Activated B cell treated with CpG ODN at 0.5 μM for 24 hours (primary cell): ENCODE data around the gene H2BK1. TPM values are rescaled to one million over a fixed set of nuclear protein-coding genes. Genes with fewer than 3 reads are reported as not detected.
A peak's percentile ranks its signal among the peaks of the same experiment; 100 is the strongest.

Experiments
- ATAC-seq: fragments of 200-7000 bp; cut with Tn5 transposase; one replicate; pipeline ENCODE4 v1.10.0; 2021; ENCODE audit warnings: low read depth, mild to moderate bottlenecking, moderate library complexity
- CTCF ChIA-PET: fragments of 350-600 bp; sonication (Branson Sonifier 250); formaldehyde crosslinking; loops from one replicate; lab custom pipeline; 2021; ENCODE audit warnings: antibody characterized with exemption; lab: Charles Lee
- POLR2A ChIA-PET: fragments of 350-600 bp; sonication (Branson Sonifier 250); formaldehyde crosslinking; loops from one replicate; lab custom pipeline; 2021; ENCODE audit warnings: antibody characterized with exemption; lab: Charles Lee
- DNase-seq: peaks from one replicate; pipeline ENCODE4 v3.0.0; 2022
- H3K27ac Mint-ChIP-seq: one replicate; pipeline ENCODE4 v1.8.0; 2020; ENCODE audit warnings: mixed read lengths
- H3K27me3 Mint-ChIP-seq: one replicate; pipeline ENCODE4 v1.8.0; 2021; ENCODE audit warnings: mixed read lengths
- H3K36me3 Mint-ChIP-seq: one replicate; pipeline ENCODE4 v1.8.0; 2021; ENCODE audit warnings: low read depth, mixed read lengths
- H3K4me1 Mint-ChIP-seq: one replicate; pipeline ENCODE4 v1.8.0; 2021; ENCODE audit warnings: mixed read lengths
- H3K4me3 Mint-ChIP-seq: one replicate; pipeline ENCODE4 v1.8.0; 2020; ENCODE audit warnings: mild to moderate bottlenecking, mixed read lengths
- H3K9me3 Mint-ChIP-seq: one replicate; pipeline ENCODE4 v1.8.0; 2020; ENCODE audit warnings: mixed read lengths
- intact Hi-C: fragments of 100-400 bp; cut with micrococcal nuclease; formaldehyde crosslinking; loops from one replicate; pipeline ENCODE4 v1.15.1; 2024
- total RNA-seq: library from RNA; stranded (reverse); gene quantifications from 2 replicates; pipeline ENCODE4 v1.2.3, GENCODE V29; 2022
- TF ChIP-seq, protein P1 (sequence below): fragments of 200-600 bp; IDR thresholded peaks from one replicate; pipeline ENCODE4 v1.8.0; 2022; ENCODE audit warnings: antibody characterized with exemption, mild to moderate bottlenecking

Gene H2BK1
- total RNA-seq, 1 donor from 2014 or later: 1.8 TPM

DNA sequence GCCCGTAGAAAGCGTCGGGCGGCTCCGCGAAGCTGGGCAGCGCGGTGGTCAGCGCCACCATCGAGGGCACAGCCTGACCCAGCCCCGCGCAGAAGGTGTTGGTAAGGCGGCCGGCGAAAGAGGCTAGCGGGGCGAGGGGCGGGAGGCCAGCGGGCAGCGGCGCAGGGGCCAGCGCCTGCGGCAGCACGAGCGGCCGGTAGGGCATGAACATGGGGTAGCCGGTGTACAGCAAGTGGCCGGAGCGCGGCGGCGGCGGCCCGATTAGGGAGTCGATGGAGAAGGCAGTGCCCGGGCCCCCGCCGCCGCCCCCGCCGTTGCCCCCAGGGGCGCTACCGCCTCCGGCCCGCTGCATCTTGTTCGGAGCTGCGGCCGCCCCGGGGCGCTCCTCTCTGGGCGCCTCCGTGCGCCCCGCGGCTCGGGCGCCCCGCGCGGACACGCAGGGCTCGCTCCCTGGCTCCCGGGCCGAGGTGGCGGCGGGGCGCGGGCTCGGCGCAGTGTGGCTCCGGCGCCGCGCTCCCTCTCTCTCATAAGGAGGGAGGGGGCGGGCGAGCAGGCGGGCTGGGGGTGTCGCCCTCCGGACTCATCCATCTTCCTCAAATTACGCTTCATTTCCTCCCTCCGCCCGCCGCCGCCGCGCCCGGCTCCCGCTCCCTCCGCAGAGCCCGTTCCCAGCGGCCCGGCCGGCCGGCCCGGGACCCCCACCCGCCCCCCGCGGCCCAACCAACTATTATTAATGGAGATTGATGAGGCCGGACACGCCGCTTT lies 42.9 kb downstream of the H2BK1 start, which contains the start of gene GBX1:
Gene GBX1, minus strand, starts transcription at position 498 of the 765 bp plus-strand sequence. Its CDS starts 146 bp downstream, at position 352.
- Mint-ChIP-seq H3K4me3 (peak within 1 kb of the TSS; percentile 69), H3K36me3 (no peaks in the 10 kb centered on the region), H3K4me1 (peaks cover 13% of the 10 kb centered on the region), H3K27ac (no peak within 1 kb of the TSS), H3K27me3 (peaks cover 43% of the 10 kb centered on the region), H3K9me3 (no peaks in the 10 kb centered on the region)
- DNase-seq (no peak), ATAC-seq (peak; percentile 38)
- CTCF ChIA-PET: interaction anchor here (0.9 to 1.3 kb wide), 4 partner anchors 10 to 75 kb away, joined by 3 read pairs; no protein-coding TSS in a partner anchor
- TF ChIP-seq, protein P1, sequence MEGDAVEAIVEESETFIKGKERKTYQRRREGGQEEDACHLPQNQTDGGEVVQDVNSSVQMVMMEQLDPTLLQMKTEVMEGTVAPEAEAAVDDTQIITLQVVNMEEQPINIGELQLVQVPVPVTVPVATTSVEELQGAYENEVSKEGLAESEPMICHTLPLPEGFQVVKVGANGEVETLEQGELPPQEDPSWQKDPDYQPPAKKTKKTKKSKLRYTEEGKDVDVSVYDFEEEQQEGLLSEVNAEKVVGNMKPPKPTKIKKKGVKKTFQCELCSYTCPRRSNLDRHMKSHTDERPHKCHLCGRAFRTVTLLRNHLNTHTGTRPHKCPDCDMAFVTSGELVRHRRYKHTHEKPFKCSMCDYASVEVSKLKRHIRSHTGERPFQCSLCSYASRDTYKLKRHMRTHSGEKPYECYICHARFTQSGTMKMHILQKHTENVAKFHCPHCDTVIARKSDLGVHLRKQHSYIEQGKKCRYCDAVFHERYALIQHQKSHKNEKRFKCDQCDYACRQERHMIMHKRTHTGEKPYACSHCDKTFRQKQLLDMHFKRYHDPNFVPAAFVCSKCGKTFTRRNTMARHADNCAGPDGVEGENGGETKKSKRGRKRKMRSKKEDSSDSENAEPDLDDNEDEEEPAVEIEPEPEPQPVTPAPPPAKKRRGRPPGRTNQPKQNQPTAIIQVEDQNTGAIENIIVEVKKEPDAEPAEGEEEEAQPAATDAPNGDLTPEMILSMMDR: no peak
- intact Hi-C loops: loop anchor here (5.0 kb wide), 1 partner anchor 65 kb away; the partner anchor contains the start of gene CHPF2
- POLR2A ChIA-PET: interaction anchor here (0.6 kb wide), 1 partner anchor 49 kb away, joined by 4 read pairs; no protein-coding TSS in a partner anchor

DNA sequence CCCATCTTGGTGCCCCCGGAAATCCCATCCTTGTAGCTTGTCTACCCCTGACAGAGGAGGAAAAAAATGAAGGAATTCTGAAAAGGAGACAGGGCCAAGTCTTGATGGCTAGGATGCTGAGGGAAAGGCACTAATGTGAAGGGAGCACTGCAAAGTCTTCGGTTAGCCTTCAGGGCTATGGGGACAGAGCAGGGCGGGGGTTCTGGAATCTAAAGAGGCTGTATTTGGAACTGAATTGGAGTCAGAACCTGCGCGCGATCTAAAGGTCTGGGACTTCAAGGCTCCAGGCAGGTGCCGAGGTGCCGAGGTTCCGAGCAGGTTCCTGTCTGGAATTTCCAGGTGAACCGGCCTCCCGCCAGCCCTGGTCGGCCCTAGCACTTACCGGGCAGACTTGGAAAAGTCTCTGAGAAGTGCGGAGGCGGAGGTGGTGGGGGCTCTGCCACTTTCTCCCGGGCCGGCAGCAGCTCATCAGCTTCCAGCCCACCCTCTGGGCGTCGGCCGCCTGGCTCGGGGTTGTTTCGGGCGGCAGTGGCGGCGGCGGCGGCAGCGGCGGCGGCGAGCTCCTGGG lies 43.6 kb downstream of the H2BK1 start:
- DNase-seq (no peak), ATAC-seq (peak; percentile 19)
- Mint-ChIP-seq H3K36me3 (no peaks in the 10 kb centered on the region), H3K4me3 (peak overlapping the region; percentile 42), H3K27me3 (peaks cover 39% of the 10 kb centered on the region), H3K9me3 (no peaks in the 10 kb centered on the region), H3K27ac (no peak overlapping the region), H3K4me1 (peaks cover 12% of the 10 kb centered on the region)
- ChIA-PET CTCF (interaction anchor here (0.9 to 1.3 kb wide), 2 partner anchors 43 to 76 kb away, joined by 3 read pairs; no protein-coding TSS in a partner anchor), POLR2A (no interaction called here)
- intact Hi-C loops: loop anchor here (5.0 kb wide), 1 partner anchor 66 kb away; the partner anchor contains the start of gene CHPF2
- TF ChIP-seq, protein P1: no peak

DNA sequence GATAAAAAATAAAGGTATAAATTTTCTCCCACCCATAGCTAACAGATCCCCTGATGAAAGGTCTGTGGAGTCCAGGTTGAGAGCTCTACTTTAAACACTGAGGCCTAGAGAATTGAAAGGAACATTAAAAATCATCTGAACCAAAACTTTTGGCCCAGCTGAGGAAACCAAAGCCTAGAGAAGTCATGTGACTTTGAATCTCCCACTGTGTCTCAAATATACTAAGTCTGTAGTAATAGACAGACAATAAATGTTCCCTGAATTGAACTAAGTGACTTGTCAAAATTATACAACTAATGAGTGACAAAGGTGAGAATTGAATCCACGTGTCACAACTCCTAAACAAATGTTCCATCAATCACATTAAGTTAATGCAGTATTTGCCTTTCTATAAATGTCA lies 48.5 kb downstream of the H2BK1 start:
- intact Hi-C loops: no loop called here
- Mint-ChIP-seq H3K4me3 (no peak overlapping the region), H3K27ac (no peak overlapping the region), H3K4me1 (peaks cover 5% of the 10 kb centered on the region), H3K27me3 (peaks cover 18% of the 10 kb centered on the region), H3K9me3 (no peaks in the 10 kb centered on the region), H3K36me3 (no peaks in the 10 kb centered on the region)
- TF ChIP-seq, protein P1: no peak
- POLR2A ChIA-PET: no interaction called here
- CTCF ChIA-PET: no interaction called here
- no peak for DNase-seq
- ATAC-seq: no peak

Other genes with a start within 250 kb of the H2BK1 start
- gene KCNH2, start 232.2 kb downstream of the H2BK1 start, total RNA-seq: 0.12 and 0.29 TPM in 2 replicates
- gene NOS3, start 219.5 kb downstream of the H2BK1 start, total RNA-seq: 0.10 and 0.22 TPM in 2 replicates
- 1.8 and 2.3 TPM in 2 replicates for gene ATG9B, start 186.0 kb downstream of the H2BK1 start, total RNA-seq
- gene ABCB8, start 182.0 kb downstream of the H2BK1 start, total RNA-seq: 38.9 and 46.5 TPM in 2 replicates
- gene ASIC3, start 162.0 kb downstream of the H2BK1 start, total RNA-seq: 1.2 TPM in 2 replicates
- gene CDK5, start 152.6 kb downstream of the H2BK1 start, total RNA-seq: 7.5 and 8.1 TPM in 2 replicates
- 69.1 and 72.5 TPM in 2 replicates for gene SLC4A2, start 150.9 kb downstream of the H2BK1 start, total RNA-seq
- gene FASTK, start 129.7 kb downstream of the H2BK1 start, total RNA-seq: 97.6 and 103 TPM in 2 replicates
- 40.5 and 43.5 TPM in 2 replicates for gene TMUB1, start 127.0 kb downstream of the H2BK1 start, total RNA-seq
- 6.5 and 7.4 TPM in 2 replicates for gene AGAP3, start 124.0 kb downstream of the H2BK1 start, total RNA-seq
- gene GBX1, start 42.8 kb downstream of the H2BK1 start, total RNA-seq: not detected in 2 replicates
- not detected in 2 replicates for gene ASB10, start 23.2 kb downstream of the H2BK1 start, total RNA-seq
- 47.3 and 52.4 TPM in 2 replicates for gene ABCF2, start 16.7 kb upstream of the H2BK1 start, total RNA-seq
- gene CHPF2, start 22.0 kb upstream of the H2BK1 start, total RNA-seq: 32.4 and 41.2 TPM in 2 replicates
- gene SMARCD3, start 38.2 kb upstream of the H2BK1 start, total RNA-seq: not detected in 2 replicates
- 47.5 and 52.7 TPM in 2 replicates for gene NUB1, start 131.3 kb upstream of the H2BK1 start, total RNA-seq
- gene WDR86, start 199.6 kb upstream of the H2BK1 start, total RNA-seq: 0.33 and 0.49 TPM in 2 replicates
- not detected in 2 replicates for gene CRYGN, start 229.7 kb upstream of the H2BK1 start, total RNA-seq